Placental pericyte (primary cell): ENCODE results near the gene IFI27L2. TPM values are rescaled to one million over a fixed set of nuclear protein-coding genes. Genes with fewer than 3 reads are reported as not detected.

Experiments
- total RNA-seq: library from RNA; depleted of rRNA; stranded (reverse); fragments of >200 nt; gene quantifications from 2 replicates; pipeline ENCODE4 v1.2.3, GENCODE V29; 2012

IFI27L2 gene, protein sequence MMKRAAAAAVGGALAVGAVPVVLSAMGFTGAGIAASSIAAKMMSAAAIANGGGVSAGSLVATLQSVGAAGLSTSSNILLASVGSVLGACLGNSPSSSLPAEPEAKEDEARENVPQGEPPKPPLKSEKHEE
- 61.5 and 62.6 TPM in 2 replicates for total RNA-seq

DNA sequence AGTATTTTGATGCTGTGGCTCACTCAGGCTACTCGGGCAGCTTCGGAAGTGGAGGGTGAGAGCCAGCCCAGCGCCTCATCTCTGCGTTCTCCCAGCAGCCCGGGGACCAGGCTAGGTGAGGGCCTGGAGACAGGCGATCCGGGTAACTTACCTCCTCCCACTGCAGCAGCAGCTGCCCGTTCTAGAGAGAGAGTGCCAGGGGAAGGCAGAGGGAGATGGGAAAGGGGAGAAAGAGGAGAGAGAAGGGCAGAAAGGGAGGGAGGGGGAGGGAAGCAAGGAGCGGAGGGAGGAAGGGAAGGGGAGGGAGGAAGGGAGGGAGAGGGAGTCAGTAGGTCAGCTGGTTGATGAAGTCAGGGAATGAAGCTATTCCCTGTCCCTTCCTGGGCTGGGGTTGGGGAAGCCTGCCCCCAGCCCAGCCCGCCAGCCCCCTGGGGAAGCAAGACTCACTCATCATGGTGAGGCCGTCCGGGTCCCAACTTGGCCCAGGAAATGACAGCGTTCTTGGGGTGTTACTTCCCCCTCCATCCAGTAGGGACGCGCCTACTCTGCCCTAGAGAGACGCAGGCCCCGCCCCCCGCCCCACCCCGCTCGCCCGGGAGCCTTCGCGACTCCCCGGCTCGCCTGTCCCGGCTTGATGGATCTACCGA is at the start of gene IFI27L2:
Gene IFI27L2 (minus strand): TSS at position 494 of the 647 bp plus-strand sequence. CDS start 40 bp downstream, at position 454.

GRCh38 chr14:94173885-94174603 is 44.6 kb upstream of the IFI27L2 start, which contains the start of gene PPP4R4:
PPP4R4 (plus strand) TSS chr14:94174322; CDS start chr14:94174466, 144 bp downstream.

DNA sequence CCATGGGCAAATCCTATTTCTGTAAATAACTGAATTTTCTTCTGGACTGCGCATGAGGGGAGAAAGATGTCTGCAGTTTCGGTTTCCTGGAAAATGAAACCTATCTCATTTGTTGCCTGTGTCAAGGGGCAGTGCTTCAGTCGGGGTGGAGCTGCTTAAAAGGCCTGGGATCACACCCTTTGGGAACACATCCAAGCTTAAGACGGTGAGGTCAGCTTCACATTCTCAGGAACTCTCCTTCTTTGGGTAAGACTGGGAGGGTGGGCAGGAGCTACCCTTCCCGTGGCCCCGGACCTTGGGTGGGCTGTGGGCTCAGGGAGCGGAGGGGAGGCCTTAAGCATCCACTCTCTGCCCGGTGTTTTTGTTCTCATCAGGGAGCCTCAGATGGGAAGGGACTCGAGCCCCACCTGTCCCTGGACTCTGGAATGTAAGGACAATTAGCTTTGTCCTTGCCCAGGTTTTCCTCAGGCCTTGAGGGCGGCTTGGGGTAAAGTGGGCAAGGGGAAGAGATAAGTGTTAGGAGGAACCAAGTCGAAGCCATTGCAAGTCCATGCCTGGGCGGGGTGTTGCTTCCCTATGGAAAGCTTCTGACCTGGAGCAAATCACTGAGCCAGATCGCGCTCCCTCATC is 18.7 kb downstream of the IFI27L2 start, which contains the start of gene IFI27:
Gene IFI27 (plus strand): TSS at position 185 of the 630 bp plus-strand sequence.

GRCh38 chr14:94080621-94081385 is 48.6 kb downstream of the IFI27L2 start, which contains the start of the genes DDX24 and IFI27L1:
DDX24 (minus strand) TSS chr14:94081202; CDS start chr14:94079742, 1,460 bp downstream.
IFI27L1 (plus strand) TSS chr14:94081310; CDS start chr14:94096938, 15,628 bp downstream.

Other genes with a start within 250 kb of the IFI27L2 start
- gene FAM181A, start 202.3 kb downstream of the IFI27L2 start, total RNA-seq = not detected in 2 replicates
- 1.1 TPM in 1 of 2 replicates, not detected in the other for gene ASB2, start 153.0 kb downstream of the IFI27L2 start, total RNA-seq
- not detected in 2 replicates for gene CCDC197, start 132.3 kb downstream of the IFI27L2 start, total RNA-seq
- gene OTUB2, start 103.3 kb downstream of the IFI27L2 start, total RNA-seq = 0.66 and 0.86 TPM in 2 replicates
- gene DDX24, start 48.4 kb downstream of the IFI27L2 start, total RNA-seq = 102 and 134 TPM in 2 replicates
- 4.6 and 10.7 TPM in 2 replicates for gene IFI27L1, start 48.3 kb downstream of the IFI27L2 start, total RNA-seq
- 16.9 and 43.2 TPM in 2 replicates for gene IFI27, start 18.9 kb downstream of the IFI27L2 start, total RNA-seq
- gene PPP4R4, start 44.7 kb upstream of the IFI27L2 start, total RNA-seq = 0.43 and 0.88 TPM in 2 replicates
- not detected in 2 replicates for gene SERPINA10, start 163.7 kb upstream of the IFI27L2 start, total RNA-seq
- gene SERPINA6, start 193.7 kb upstream of the IFI27L2 start, total RNA-seq = not detected in 2 replicates
- gene SERPINA2, start 237.1 kb upstream of the IFI27L2 start, total RNA-seq = not detected in 2 replicates